Activated CD4-positive, alpha-beta T cell treated with anti-CD3 and anti-CD28 coated beads, Interleukin-2, amount 10 ng/mL, durations not matched to agents 24 days and 14 days (primary cell): ENCODE measurements around the gene XXYLT1. TPM values are rescaled to one million over a fixed set of nuclear protein-coding genes. Genes with fewer than 3 reads are reported as not detected.

Experiments used
- DNase-seq: peaks from one replicate; pipeline ENCODE4 v3.0.0; 2022
- H3K27ac Mint-ChIP-seq: one replicate; pipeline ENCODE4 v1.8.0; 2022; ENCODE audit warnings: mild to moderate bottlenecking, mixed read lengths
- H3K27me3 Mint-ChIP-seq: one replicate; pipeline ENCODE4 v1.8.0; 2022; ENCODE audit warnings: mixed read lengths
- H3K36me3 Mint-ChIP-seq: one replicate; pipeline ENCODE4 v1.8.0; 2022; ENCODE audit warnings: low read depth, mild to moderate bottlenecking, mixed read lengths
- H3K4me1 Mint-ChIP-seq: one replicate; pipeline ENCODE4 v1.8.0; 2021; ENCODE audit warnings: mixed read lengths
- H3K4me3 Mint-ChIP-seq: one replicate; pipeline ENCODE4 v1.8.0; 2022; ENCODE audit warnings: mild to moderate bottlenecking, moderate library complexity, mixed read lengths
- H3K9me3 Mint-ChIP-seq: one replicate; pipeline ENCODE4 v1.8.0; 2021; ENCODE audit warnings: mixed read lengths
- intact Hi-C: fragments of 100-400 bp; cut with micrococcal nuclease; formaldehyde crosslinking; loops from one replicate; pipeline ENCODE4 v1.15.1; 2023
- total RNA-seq: library from RNA; stranded (reverse); gene quantifications from 2 replicates; pipeline ENCODE4 v1.2.3, GENCODE V29; 2022

XXYLT1 gene
- total RNA-seq, 1 donor from 2014 or later = 17.4 TPM

DNA sequence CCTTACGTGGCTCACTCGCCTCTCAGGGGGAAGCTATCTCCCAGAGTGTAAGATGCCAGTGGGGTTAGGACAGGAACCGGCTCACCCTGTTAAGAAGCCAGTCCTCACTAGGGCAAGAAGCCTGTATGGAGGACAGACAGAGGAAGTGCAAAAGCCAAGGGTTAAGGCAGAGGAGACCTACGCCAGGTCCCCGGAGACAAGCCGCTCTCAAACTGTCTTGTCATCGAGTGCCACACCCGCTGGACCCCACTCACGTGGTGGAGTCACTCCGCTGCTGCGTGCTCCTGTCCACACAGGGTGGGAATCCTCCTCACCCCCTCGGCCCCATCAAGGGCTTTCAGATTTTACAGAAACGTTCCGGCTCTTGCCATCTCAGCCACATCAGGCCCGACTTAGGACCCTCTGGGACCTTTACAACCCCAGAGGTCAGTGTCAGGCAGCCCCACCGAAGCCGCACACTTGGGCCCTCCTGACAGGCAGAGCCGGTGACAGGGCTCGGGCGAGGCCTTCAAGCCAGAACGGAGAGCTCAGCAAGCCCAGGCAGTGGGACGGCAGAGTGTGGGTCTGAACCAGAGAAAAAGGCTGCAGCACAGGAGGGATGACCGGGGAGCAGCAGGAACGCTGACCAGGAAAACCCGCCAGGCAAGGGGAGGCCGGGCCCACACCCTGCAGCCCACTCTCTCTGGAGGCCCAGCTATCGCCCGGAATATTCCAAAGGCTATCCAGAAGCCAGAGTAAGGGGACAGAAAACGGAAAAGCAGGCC, 61.7 kb downstream of the XXYLT1 start:
- Mint-ChIP-seq H3K36me3 (peaks cover 3% of the 10 kb centered on the region), H3K9me3 (no peaks in the 10 kb centered on the region), H3K4me1 (peaks cover 8% of the 10 kb centered on the region), H3K4me3 (no peak overlapping the region), H3K27ac (no peak overlapping the region), H3K27me3 (no peaks in the 10 kb centered on the region)
- intact Hi-C loops = no loop called here
- no peak for DNase-seq

DNA sequence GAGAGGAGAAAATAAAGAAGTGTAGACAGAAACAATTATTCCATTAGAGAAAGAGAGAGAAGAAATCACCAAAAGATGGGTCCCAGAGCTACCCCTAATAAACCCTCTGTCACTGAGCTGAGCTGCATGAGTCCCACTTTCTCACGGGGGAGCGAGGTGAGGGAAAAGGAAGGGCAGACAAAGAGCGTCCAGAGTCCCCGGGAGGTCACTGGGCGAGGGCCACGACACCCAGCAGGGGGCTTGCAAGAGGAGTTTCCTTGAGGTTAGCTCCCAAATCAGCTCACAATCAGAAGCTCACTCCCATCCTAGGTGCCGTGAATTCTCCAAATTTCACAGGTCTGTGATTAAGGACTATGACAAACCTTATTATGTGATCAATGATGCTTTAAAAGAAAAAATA, 62.3 kb downstream of the XXYLT1 start:
- H3K27ac Mint-ChIP-seq = no peak overlapping the region
- no peaks in the 10 kb centered on the region for H3K9me3 Mint-ChIP-seq

DNA sequence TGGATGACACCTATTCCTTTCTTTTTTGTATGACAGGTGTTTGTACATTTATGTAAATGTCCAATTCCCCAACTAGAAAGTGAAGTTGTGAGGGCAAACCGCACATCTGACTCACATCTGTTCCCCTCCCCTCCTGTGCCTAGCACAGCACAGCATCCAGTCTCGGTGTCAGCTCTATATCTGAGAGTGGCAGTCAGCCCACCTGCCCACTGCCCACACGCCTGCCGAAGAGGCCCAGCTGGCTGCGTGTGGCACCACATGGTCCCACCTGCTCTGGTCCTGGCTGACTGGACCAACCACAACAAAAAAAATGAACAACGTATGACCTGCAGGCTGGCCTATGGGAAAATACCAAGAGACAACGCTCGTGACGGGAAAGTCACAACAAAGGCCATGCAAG, 62.8 kb downstream of the XXYLT1 start:
- Mint-ChIP-seq H3K4me3 (no peak overlapping the region), H3K36me3 (peaks cover 3% of the 10 kb centered on the region), H3K27me3 (no peaks in the 10 kb centered on the region), H3K9me3 (no peaks in the 10 kb centered on the region), H3K4me1 (peaks cover 8% of the 10 kb centered on the region), H3K27ac (no peak overlapping the region)
- no peak for DNase-seq
- intact Hi-C loops = no loop called here

More for the DNA sequence above, 62.3 kb downstream of the XXYLT1 start:
- no peak overlapping the region for H3K4me3 Mint-ChIP-seq
- H3K4me1 Mint-ChIP-seq = peaks cover 8% of the 10 kb centered on the region
- intact Hi-C loops = no loop called here
- H3K27me3 Mint-ChIP-seq = no peaks in the 10 kb centered on the region
- no peak for DNase-seq
- H3K36me3 Mint-ChIP-seq = peaks cover 3% of the 10 kb centered on the region

- Mint-ChIP-seq H3K4me3 (no peak overlapping the region), H3K9me3 (no peaks in the 10 kb centered on the region), H3K27ac (no peak overlapping the region), H3K27me3 (no peaks in the 10 kb centered on the region), H3K36me3 (peaks cover under 1% of the 10 kb centered on the region), H3K4me1 (peaks cover 8% of the 10 kb centered on the region)
- intact Hi-C loops = no loop called here
- DNase-seq = no peak
Observed at GRCh38 chr3:195207731-195208130, 63.2 kb downstream of the XXYLT1 start.

DNA sequence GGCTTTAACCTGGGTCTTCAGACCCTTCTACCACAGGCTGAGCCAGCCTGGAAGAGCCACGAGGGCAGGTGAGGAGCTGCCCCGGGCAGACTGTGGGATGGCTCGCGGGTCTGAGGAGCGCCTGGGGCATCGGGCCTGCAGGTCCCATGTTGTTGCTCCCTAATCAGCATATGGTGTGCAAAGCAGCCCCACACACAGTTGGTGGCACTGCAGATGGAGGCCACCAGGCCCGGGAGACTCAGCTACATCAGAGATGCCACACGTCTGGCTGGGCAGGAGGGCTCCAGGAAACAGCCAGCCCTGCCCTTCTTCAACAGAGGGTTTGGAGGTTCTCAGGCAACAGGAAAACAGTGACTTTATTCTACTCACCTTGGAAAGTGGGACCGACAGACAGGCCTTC, 63.9 kb downstream of the XXYLT1 start:
- Mint-ChIP-seq H3K27ac (no peak overlapping the region), H3K27me3 (no peaks in the 10 kb centered on the region), H3K36me3 (no peaks in the 10 kb centered on the region), H3K4me3 (no peak overlapping the region), H3K4me1 (peaks cover 8% of the 10 kb centered on the region), H3K9me3 (no peaks in the 10 kb centered on the region)
- intact Hi-C loops = no loop called here
- no peak for DNase-seq

DNA sequence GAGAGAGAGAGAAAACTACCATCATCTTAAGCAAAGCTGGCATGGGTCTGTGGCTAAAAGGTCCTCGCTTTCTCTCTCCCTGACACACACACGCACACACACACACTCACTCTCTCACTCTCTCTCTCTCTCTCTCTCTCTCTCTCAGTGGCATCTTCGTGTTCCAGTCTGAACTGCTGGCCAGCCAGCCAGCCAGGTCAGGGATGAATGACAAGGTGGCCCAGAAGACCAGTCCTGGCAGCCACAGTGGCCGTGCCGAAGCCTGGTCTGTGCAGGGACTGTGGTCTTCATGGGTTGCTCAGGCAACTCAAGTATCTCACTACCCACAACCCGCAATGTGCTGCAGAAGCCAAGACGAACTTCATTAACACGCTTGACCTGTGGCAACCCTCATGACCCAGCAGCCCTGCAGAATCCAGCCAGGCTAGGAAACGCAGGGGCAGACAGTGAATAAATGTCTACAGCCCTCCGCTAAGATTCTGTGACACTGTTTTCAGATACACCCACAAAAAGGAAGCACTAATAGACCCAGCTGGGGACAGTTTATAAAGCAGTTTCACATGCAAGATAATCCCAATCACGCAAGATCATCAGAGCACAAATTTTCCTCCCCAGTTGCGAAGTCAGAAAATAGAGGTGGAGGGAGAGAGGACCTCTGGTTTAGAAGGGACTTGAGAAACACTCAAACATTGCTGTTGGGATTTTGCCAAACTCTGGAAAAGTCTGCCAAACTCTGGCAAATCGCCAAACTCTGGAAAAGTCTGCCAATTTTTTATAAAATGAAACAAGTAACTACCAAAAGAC, 66.4 kb downstream of the XXYLT1 start:
- no peak overlapping the region for H3K4me3 Mint-ChIP-seq
- no peaks in the 10 kb centered on the region for H3K36me3 Mint-ChIP-seq
- H3K27ac Mint-ChIP-seq = no peak overlapping the region
- no peak for DNase-seq
- H3K27me3 Mint-ChIP-seq = no peaks in the 10 kb centered on the region
- no peaks in the 10 kb centered on the region for H3K9me3 Mint-ChIP-seq
- intact Hi-C loops = no loop called here
- H3K4me1 Mint-ChIP-seq = peaks cover 8% of the 10 kb centered on the region

GRCh38 chr3:195203606-195204005, 67.4 kb downstream of the XXYLT1 start:
- Mint-ChIP-seq H3K27ac (no peak overlapping the region), H3K4me1 (peaks cover 8% of the 10 kb centered on the region), H3K4me3 (no peak overlapping the region), H3K27me3 (no peaks in the 10 kb centered on the region), H3K9me3 (no peaks in the 10 kb centered on the region), H3K36me3 (no peaks in the 10 kb centered on the region)
- DNase-seq = no peak
- intact Hi-C loops = no loop called here

DNA sequence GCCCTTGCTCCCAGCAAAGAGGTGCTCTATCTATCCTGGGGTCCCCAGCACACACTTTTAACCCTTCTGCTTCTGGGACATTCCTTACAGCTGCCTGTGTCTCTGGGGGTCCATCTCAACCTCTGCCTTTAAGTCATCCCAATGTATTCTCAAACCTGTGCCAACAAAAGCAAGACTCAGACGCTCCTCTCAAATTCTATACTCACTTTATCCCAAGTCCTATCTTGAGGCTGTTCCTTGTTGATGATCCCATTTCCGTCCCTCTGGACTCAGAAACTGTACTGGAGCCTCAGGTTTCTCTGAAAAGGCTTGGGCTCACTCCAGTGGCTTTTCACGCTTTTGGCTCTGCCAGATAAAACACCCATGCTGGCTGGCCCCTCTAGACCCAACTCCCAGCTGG, 69.7 kb downstream of the XXYLT1 start:
- Mint-ChIP-seq H3K4me1 (peaks cover 9% of the 10 kb centered on the region), H3K27ac (no peak overlapping the region), H3K27me3 (no peaks in the 10 kb centered on the region), H3K4me3 (no peak overlapping the region), H3K36me3 (no peaks in the 10 kb centered on the region), H3K9me3 (no peaks in the 10 kb centered on the region)
- intact Hi-C loops = no loop called here
- DNase-seq = no peak

- DNase-seq = no peak
- H3K9me3 Mint-ChIP-seq = no peaks in the 10 kb centered on the region
- peaks cover 8% of the 10 kb centered on the region for H3K4me1 Mint-ChIP-seq
- intact Hi-C loops = no loop called here
- no peak overlapping the region for H3K4me3 Mint-ChIP-seq
- no peak overlapping the region for H3K27ac Mint-ChIP-seq
- H3K36me3 Mint-ChIP-seq = no peaks in the 10 kb centered on the region
- no peaks in the 10 kb centered on the region for H3K27me3 Mint-ChIP-seq
Observed at GRCh38 chr3:195200010-195200822, 70.7 kb downstream of the XXYLT1 start.

- Mint-ChIP-seq H3K27ac (no peak overlapping the region), H3K4me3 (no peak overlapping the region), H3K9me3 (no peaks in the 10 kb centered on the region), H3K4me1 (peaks cover 15% of the 10 kb centered on the region), H3K27me3 (no peaks in the 10 kb centered on the region), H3K36me3 (no peaks in the 10 kb centered on the region)
- no peak for DNase-seq
- intact Hi-C loops = no loop called here
Observed at GRCh38 chr3:195198426-195199346, 72.3 kb downstream of the XXYLT1 start.

- no peaks in the 10 kb centered on the region for H3K36me3 Mint-ChIP-seq
- H3K27ac Mint-ChIP-seq = no peak overlapping the region
- peaks cover 15% of the 10 kb centered on the region for H3K4me1 Mint-ChIP-seq
- no peak for DNase-seq
- H3K27me3 Mint-ChIP-seq = no peaks in the 10 kb centered on the region
- intact Hi-C loops = no loop called here
- no peak overlapping the region for H3K4me3 Mint-ChIP-seq
- no peaks in the 10 kb centered on the region for H3K9me3 Mint-ChIP-seq
Observed at GRCh38 chr3:195197765-195198425, 73.1 kb downstream of the XXYLT1 start.

DNA sequence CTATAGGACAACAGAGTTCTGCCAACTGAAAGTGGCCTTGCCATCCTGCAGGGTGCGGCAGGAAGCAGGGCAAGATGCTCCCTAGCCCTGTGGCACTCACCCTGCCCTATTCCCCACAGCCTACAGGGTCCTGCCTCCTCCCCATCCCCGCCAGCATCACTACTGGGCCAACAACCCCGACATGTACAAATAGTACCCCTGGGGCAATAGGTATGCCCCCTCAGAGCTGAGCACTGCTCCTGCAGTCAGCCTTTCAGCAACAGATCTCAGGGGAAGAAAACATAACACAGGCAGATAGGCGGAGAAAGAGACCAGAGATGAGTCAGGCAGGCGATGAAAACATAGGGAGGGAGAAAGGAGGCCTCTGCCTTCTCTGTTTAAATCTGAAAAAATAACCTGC, 74.7 kb downstream of the XXYLT1 start:
- Mint-ChIP-seq H3K27ac (no peak overlapping the region), H3K27me3 (no peaks in the 10 kb centered on the region), H3K4me1 (peaks cover 15% of the 10 kb centered on the region), H3K36me3 (peaks cover 2% of the 10 kb centered on the region), H3K4me3 (no peak overlapping the region), H3K9me3 (peaks cover 5% of the 10 kb centered on the region)
- intact Hi-C loops = no loop called here
- no peak for DNase-seq
